ENCODE data around the gene ATXN2L.
"Not testable (repeated sequence)": the region's sequence is repeated elsewhere in the genome, so short reads cannot be mapped to it uniquely, and the experiment has no call there.

The ATXN2L gene

DNA sequence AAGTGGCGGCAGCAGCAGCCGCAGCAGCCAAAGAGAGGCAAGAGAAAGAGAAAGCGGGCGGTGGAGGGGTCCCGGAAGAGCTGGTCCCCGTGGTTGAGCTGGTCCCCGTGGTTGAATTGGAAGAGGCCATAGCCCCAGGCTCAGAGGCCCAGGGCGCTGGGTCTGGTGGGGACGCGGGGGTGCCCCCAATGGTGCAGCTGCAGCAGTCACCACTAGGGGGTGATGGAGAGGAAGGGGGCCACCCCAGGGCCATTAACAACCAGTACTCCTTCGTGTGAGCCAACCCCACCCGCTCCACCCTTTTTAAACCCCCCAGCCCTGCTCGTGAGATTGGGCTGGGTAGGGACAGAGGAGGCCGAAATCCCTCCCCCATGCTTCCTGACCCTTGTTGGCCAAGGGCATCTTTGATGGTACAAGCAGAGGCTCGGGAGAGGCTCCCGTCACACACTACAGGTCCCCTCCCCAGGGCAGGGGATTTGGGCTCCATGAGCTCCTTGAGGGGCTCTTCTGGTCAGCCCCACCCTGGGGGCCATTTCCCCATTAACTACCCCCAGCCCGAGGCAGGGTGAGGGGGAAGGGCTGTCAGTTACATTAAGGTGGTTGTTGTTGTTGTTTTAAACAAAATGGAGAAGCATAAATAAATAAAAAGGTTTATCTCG is 50.9 kb downstream of the ATXN2L start:
- FAIRE-seq, result no peak

- no peak for FAIRE-seq
Observed at GRCh38 chr16:28874406-28874805, 51.6 kb downstream of the ATXN2L start.

- no peak for FAIRE-seq
Observed at GRCh38 chr16:28875134-28876018, 52.6 kb downstream of the ATXN2L start.

DNA sequence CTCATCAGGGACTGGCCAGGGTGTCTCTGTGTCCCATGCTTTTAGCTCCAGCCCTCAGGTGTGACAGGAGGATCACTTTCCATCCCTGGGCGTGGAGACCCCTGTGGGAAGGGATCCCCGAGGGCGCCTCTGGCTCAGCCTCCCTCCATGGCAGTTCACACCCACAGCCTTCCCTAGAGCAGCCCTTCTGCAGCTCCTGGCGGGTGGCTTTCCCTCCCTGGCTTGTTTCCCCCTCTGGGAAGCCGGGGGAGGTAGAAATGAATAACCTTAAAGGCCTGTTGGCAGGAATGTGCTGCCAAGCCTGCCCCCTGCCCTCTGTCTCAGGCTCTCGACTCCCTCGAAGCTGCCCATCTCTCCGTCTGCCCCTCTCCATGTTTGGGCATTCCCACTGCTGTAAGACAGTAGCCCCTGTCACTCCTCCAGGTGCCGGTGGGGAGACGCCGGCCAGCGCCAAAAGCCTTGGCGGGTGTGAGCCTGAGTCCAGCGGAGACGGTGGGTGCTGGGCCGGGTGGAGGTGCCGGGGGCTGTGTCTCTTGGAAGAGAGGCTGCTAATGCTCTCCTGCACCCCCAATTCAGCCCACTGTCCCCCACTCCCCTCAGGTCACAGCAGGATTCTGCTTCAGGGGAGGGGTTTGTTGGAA is 53.3 kb downstream of the ATXN2L start:
- no peak for FAIRE-seq

- no peak for FAIRE-seq
Observed at GRCh38 chr16:28876973-28877654, 54.3 kb downstream of the ATXN2L start.

GRCh38 chr16:28877655-28878000 is 54.8 kb downstream of the ATXN2L start:
- no peak for FAIRE-seq

DNA sequence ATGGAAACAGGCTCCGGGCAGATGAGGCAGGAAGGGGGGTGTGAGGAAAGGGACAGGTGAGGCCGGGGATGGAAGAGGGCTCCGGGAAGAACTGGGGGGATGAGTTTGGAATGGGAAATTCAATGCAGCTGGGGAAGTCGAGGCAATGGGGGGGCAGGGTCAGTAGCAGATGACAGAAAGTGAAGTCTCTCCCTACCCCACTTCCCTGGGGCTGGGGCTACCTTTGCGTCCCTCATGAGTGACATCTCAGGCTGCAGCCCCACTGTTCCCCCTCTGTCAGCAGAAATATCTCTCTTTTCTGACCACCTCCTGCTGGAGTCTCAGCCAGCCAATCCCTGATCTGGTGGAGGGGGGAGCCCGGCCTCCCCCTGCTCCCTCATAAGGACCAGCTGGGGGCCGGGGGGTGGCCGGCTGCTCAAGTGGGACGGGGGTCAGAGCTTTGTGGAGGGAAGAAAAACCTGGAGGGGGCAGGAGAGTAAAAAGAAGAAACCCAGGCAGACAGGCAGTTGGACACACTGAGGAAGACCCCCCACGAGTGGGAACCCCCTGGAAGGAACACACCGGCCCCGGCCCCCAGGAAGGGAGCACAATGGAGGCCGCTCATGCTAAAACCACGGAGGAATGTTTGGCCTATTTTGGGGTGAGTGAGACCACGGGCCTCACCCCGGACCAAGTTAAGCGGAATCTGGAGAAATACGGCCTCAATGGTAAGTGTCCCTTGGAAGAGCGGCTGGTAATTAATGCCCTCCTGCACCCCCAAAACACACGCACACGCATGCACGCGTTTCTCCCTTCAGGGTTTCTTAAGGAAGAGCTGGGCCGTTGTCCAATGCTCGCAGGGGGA is 55.5 kb downstream of the ATXN2L start, which contains the start of gene ATP2A1:
TSS of gene ATP2A1 (plus strand) at position 406 of the 844 bp plus-strand sequence. CDS start at position 590, 184 bp downstream.
- FAIRE-seq, result no peak

DNA sequence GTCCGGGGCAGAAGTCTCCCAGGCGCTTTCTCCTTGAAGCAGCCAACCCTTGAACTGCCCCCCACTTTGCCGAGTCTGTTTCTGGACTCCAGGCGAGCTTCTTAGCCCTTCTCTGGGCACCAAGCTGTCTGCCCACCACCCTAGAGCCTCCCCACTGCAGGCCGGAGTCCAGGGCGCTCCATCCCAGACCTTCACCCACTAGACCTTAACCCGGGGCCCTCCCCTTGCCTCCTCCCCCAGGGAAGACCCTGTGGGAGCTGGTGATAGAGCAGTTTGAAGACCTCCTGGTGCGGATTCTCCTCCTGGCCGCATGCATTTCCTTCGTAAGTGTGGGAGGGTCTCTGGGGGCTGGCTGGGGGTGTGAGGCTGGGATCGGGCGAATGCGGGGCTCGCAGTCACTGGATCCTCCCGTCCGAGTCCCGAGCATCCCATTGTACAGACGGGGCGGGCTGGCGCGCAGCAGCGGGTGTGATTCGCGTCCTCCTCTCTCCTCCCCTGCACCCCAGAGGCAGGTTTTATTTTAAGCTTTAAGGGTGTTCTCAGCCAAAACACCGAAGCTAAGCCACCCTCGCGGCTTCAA is 56.6 kb downstream of the ATXN2L start:
- no peak for FAIRE-seq

DNA sequence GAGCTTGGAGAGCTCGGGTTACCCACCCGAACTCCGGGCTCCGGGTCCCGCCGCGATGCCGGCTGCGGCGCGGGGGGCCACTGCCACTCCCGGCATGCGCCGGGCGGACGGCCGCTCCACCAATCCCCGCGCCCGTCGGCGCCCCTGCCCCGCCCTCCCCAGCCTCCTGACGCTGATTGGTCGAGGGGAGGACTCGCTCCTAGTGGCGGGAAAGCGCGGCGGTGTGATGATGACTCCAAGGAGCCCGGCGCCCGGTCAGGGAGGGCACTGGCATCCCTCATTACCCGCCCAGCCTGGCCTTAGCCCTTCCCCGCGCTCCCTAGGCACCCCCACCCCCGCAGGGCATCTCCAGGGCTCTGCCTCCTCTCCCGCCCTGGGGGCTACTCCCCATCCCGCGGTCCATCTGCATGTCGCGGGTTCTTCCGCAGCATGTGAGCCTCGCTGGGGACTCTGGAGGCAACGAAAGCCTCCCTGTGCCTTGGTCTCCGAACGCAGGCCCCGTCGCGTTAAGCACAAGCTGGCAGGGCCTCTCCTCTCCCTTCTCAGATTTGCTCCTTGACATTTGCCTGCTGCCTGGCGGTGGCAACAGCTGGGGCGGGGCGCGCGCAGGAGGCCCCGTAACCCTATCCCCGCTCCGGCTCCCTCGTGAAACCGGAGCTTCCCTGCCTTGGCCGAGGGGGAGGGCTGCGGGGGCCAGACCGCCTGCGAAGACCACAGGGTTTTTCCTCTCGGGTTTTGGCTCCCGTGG is 57.2 kb downstream of the ATXN2L start:
- no peak for FAIRE-seq

DNA sequence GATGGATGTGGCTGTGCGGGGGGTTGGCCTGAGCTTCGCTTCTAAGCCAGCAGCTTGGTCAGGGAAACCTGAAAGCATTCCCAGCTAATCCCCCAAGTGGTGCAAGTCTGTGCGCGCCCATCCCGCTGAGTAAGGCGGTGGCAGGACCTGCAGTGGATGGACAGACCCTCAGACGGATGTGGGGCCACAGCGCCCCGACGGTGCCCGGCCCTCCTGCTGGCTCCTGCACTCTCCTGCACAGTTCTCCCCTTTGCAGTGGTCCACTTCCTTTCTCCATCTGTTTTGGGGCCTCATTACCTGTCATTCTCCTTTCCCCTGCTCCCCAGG is 57.8 kb downstream of the ATXN2L start:
- FAIRE-seq, result no peak

GRCh38 chr16:28880955-28881354 is 58.2 kb downstream of the ATXN2L start:
- no peak for FAIRE-seq

GRCh38 chr16:28881565-28881964 is 58.8 kb downstream of the ATXN2L start:
- not testable (repeated sequence) for FAIRE-seq

DNA sequence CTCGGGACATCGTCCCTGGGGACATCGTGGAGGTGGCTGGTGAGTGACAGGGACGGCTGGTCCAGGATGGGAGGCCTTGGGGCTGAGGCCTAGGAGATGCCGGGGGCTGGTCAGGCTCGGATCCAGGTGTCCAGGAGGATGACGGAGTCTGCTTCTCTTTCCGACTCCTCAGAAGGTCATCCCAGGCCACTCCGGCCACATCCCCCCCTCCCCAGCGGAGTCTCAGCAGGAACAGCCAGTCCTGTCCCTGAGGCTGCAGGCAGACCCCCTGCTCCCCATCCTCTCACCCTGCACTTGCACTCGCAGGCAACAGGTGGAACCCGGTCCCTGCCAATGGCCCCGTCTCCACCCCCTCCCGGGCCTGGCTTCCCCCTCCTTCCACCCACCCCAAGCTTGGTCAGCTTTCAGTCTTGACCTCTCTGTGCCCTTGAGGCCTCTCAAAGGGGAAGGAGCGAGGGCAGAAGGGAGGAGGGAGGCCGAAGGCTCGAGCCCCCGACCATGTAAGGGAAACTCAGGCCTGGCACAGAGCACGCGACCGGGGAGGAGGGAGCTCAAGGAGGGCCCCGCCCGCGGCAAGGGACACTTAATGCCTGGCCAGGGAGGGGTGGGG is 59.9 kb downstream of the ATXN2L start:
- no peak for FAIRE-seq

GRCh38 chr16:28883221-28883996 is 60.6 kb downstream of the ATXN2L start:
- FAIRE-seq, result no peak

GRCh38 chr16:28884045-28884444 is 61.2 kb downstream of the ATXN2L start:
- FAIRE-seq, result no peak

Measured in islet of Langerhans (tissue), 1 donor.